ENCODE results near the gene CORO2A.

- TF ChIP-seq POLR2A (IDR thresholded peaks at IDR 0.05) (no peak), CTCF (IDR thresholded peaks at IDR 0.05) (no peak)
Measured at GRCh38 chr9:98144076-98144475, 48.4 kb downstream of the CORO2A start.
